NCI-H2196 (cell line): Measurements from ENCODE around the gene DGKZ.

Experiments
- DNase-seq: peaks from one replicate; lab custom pipeline; 2025; ENCODE audit not compliant: unreplicated experiment; lab: John Stamatoyannopoulos, UW

Gene DGKZ

DNA sequence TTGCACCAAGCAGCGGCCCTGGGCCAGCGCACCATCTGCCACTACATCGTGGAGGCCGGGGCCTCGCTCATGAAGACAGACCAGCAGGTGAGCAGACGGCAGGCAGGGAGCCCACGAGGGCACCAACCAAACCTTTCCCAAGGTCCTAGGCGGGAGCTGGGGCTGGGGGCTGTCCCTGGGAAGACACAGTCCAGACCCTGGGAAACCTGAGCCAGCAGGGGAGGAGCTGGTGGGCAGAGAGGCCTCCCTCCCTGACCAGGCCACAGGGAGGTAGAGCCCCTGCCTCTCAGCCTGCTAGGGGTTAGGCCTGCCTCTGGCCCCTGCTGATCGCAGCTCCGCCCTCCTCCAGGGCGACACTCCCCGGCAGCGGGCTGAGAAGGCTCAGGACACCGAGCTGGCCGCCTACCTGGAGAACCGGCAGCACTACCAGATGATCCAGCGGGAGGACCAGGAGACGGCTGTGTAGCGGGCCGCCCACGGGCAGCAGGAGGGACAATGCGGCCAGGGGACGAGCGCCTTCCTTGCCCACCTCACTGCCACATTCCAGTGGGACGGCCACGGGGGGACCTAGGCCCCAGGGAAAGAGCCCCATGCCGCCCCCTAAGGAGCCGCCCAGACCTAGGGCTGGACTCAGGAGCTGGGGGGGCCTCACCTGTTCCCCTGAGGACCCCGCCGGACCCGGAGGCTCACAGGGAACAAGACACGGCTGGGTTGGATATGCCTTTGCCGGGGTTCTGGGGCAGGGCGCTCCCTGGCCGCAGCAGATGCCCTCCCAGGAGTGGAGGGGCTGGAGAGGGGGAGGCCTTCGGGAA, 32.4 kb downstream of the DGKZ start:
- DNase-seq = peak; percentile 26

- peak; percentile 75 for DNase-seq
Observed at GRCh38 chr11:46380340-46381047, 33.2 kb downstream of the DGKZ start.

DNA sequence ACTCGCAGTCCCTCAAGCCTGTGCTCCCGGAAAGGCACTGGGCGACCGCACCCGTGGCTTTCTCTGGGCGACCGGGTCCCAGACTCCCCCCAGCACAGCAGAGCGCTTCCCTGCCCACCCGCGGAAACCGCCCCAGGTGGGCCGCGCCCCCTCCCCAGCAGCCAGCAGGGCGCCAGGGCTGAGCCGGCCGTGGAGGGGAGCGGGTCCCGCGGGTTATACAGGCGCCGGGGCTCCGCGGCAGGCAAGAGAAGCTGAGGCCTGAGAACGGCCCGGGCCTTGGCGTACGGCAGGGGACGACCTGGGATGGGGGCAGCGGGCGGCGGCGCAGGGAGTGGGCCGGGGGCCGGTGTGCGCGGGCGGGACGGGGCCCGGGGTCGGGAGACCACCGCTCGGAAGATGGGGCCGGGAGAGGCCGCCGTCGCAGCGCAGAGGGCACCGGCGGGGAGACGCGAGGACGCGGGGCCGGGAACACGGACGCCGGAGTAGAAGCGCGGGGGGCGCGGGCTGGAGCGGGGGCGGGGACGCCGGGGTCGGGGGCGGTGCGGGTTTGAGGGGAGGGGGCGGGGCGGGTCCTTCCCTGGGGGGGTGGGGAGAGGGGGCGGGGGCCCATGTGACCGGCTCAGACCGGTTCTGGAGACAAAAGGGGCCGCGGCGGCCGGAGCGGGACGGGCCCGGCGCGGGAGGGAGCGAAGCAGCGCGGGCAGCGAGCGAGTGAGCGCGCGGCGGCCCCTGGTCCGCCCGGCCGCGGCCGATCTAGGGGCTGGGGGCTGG, 34.0 kb downstream of the DGKZ start, which contains the start of gene MDK:
MDK (plus strand) TSS at position 622 of the 771 bp plus-strand sequence. CDS start 389 bp downstream, outside the sequence.
- DNase-seq = peak; percentile 70

- DNase-seq = peak; percentile 46
Observed at GRCh38 chr11:46381819-46382645, 34.8 kb downstream of the DGKZ start.

- peak; percentile 70 for DNase-seq
Observed at GRCh38 chr11:46382646-46383403, 35.6 kb downstream of the DGKZ start.

DNA sequence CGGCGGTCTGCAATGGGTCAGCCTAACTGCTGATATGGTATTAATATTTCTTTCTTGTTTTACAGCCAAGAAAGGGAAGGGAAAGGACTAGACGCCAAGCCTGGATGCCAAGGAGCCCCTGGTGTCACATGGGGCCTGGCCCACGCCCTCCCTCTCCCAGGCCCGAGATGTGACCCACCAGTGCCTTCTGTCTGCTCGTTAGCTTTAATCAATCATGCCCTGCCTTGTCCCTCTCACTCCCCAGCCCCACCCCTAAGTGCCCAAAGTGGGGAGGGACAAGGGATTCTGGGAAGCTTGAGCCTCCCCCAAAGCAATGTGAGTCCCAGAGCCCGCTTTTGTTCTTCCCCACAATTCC, 36.1 kb downstream of the DGKZ start:
- DNase-seq = no peak

GRCh38 chr11:46383974-46384701, 36.9 kb downstream of the DGKZ start:
- no peak for DNase-seq

DNA sequence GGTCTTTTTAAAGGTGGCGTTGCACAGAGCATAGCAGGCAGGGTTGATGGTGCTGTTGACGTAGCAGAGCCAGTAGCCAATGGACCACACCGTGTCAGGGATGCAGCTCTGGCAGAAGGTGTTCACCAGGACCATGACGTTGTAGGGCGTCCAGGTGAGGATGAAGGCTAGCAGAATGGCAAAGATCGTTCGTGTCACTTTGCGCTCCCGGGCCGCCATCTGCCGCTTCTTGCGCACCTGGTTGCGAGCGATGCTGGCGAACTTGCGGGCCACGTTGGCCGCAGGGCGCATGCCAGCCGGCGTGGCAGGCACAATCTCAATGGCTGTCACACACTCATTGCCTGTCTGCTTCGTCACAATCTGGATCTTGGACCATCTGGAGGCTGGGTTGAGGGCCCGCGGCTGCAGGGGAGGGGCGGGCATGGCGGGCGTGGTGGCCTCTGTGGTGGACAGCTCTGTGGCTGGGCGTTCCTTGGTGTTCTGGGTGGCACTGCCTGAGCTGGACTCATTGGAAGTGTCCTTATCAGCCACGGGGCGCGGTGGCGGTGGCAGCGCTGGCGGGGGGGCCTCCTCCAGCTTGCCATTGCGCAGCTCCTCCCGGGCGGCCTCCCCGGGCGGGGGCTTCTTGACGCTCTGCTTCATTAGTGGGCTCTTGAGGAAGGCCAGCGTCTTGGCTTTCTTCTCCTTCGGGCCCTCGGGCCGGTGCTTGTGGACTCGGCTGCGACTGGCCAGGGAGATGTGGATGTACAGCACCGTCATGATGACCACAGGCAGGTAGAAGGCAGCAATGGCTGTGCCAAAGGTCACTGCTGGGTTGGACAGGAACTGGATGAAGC, 38.1 kb downstream of the DGKZ start:
- DNase-seq = no peak

DNA sequence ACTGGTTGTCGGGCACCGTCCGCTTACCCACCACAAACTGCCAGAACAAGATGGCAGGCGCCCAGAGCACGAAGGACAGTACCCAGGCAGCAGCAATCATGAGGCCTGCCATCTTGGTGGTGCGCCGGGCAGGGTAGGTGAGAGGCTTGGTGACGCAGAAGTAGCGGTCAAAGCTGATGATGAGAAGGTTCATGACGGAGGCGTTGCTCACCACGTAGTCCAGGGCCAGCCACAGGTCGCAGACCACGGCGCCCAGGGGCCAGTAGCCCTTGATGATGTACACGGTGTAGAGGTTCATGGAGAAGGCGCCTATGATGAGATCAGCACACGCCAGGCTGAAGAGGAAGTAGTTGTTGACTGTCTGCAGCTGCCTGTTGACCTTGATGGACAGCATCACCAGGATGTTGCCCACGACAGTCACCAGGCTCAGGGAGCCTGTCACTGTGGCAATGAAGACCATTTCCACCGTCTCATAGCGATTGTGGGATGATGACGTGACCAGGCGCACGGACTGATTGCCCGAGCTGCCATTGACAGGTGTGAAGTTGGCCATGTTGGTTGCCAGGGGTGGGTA, 38.8 kb downstream of the DGKZ start:
- DNase-seq = no peak

DNA sequence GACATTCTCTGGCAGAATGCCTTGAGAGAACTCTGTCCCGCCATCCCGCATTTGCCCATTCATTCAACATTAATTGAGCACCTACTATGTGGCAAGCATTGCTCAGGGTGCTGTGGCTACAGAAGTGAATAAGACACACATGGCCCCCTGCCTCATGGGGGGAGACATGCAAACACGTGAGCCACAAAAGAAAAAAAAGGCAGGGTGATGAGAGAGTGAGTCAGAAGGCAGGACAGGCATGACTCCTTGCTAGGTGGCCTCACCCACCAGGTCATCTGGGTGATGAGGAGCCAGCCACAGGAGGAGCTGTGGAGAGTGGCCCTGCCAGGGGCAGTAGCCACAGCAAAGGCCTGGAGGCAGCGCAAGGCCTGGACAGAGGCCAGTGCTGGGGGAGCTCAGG, 39.4 kb downstream of the DGKZ start:
- no peak for DNase-seq

DNA sequence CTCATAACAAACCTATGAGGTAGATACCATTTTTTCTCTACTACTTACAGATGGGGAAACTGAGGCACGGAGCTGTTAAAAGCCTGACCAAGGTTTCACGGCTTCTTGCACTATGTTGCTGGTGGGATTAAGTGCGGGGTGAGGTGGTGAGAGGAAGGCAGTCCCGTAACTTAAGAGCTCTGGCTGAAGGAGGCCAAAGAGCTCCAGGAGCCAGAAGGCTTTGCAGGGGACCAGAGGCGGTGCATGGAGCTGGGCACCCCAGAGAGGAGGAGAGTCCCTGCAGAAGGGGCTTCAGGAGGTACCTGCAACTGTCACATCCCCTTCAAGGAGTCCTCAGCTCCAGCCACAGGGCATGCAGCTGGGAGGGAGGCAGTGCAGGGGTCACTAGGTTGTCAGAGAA, 40.2 kb downstream of the DGKZ start:
- no peak for DNase-seq

DNA sequence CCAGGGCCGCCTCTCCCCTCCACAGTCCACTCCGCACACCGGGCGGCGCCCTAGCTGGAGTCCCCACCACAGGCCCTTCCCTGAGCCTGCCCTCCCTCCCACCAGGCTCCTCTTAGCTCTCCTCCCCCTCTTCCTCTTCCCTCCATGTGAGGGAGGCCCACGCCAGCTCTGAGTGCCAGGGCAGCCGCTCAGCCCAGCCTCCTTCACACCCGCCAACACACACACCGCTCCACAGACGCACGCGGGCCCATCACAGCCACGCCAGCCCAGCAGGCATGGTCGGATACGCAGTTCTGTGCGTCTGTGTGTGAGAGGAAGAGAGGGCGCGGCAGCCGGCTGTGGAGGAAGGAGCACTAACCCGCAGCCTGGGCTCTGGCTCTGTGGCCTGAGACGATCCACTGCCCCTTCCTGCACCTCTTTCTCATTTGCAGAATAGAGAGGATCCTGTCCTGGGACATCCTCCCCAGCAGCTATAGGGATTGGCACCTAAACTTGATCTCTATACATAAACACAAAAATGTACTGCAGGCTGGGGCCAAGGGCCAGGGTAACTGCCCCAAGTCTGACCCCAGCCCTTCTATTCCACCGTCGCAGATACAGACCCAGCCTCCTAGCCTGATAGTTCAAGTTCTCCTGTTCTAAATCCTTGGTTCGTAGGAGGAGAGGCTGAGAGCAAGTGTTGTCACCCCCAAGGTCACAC, 40.8 kb downstream of the DGKZ start:
- no peak for DNase-seq

GRCh38 chr11:46388619-46389449, 41.6 kb downstream of the DGKZ start:
- DNase-seq = no peak

GRCh38 chr11:46389450-46390330, 42.4 kb downstream of the DGKZ start:
- DNase-seq = peak; percentile 53

- no peak for DNase-seq
Observed at GRCh38 chr11:46390331-46391171, 43.3 kb downstream of the DGKZ start.
